K562 (cell line): Measurements from ENCODE around the gene PLXNA2. TPM values are rescaled to one million over a fixed set of nuclear protein-coding genes. Genes with fewer than 3 reads are reported as not detected.

Source experiments
- ATAC-seq: fragments of 200-7000 bp; cut with Tn5 transposase; 3 replicates; pipeline ENCODE4 v1.9.1; 2020; ENCODE audit warnings: moderate library complexity
- BruUV-seq: library from RNA; stranded (reverse); fragments of 400-500 nt; replicated peaks from 2 replicates; lab custom pipeline; 2021; lab: Mats Ljungman, UMichigan
- CTCF ChIA-PET: fragments of 300-600 bp; formaldehyde crosslinking; extraction: SDS; loops from one replicate; lab custom pipeline; 2021; ENCODE audit warnings: low intra/inter-chr PET ratio; lab: Yijun Ruan, JAX
- POLR2A ChIA-PET: fragments of 300-600, 350-650 bp; sonication (Branson Sonifier 250); formaldehyde crosslinking; extraction: SDS; loops from one replicate; lab custom pipeline; 2021; ENCODE audit warnings: antibody characterized with exemption, inconsistent platforms; lab: Yijun Ruan, JAX
- DNase-seq, 4 experiments: peaks; one replicate each; pipeline versions ENCODE4 v3.0.0 to v3.0.0-alpha.2; 2011 to 2018; ENCODE audit warnings: low spot score in 3 of 4, mixed read lengths in 3 of 4; ENCODE audit errors: extremely low read depth in 1 of 4
- FAIRE-seq: peaks from 2 replicates; lab custom pipeline; 2011; peaks lifted over from hg19 to GRCh38; lab: Jason Lieb, UNC
- H2AFZ ChIP-seq: 2 replicates; pipeline ENCODE4 v1.6.0; 2011; ENCODE audit warnings: low read depth, low read length, control low read depth, inconsistent platforms
- H3K27ac ChIP-seq: fragments of 200-600 bp; 3 replicates; pipeline ENCODE4 v1.8.0; 2011; ENCODE audit warnings: low read depth, mild to moderate bottlenecking, control low read depth, inconsistent platforms, low read length, moderate library complexity, mixed read lengths; ENCODE audit errors: extremely low read depth
- H3K27me3 ChIP-seq, 2 experiments: fragments of 300-600 bp in 1 of 2; 2 replicates in 1 of 2; 3 replicates in 1 of 2; pipeline versions ENCODE4 v1.6.0 to v1.8.0; 2011; ENCODE audit warnings: inconsistent platforms in 2 of 2, low read length in 2 of 2, mild to moderate bottlenecking in 1 of 2, mixed read lengths in 1 of 2, moderate library complexity in 1 of 2; ENCODE audit not compliant: control insufficient read depth in 2 of 2, insufficient read depth in 2 of 2
- H3K36me3 ChIP-seq: fragments of 300-600 bp; 3 replicates; pipeline ENCODE4 v1.8.0; 2011; ENCODE audit warnings: mild to moderate bottlenecking, low read length, inconsistent platforms; ENCODE audit not compliant: control insufficient read depth, insufficient read depth
- H3K4me1 ChIP-seq, 2 experiments: fragments of 200-600 bp in 1 of 2; replicated peaks in 1 of 2; 2 replicates in 1 of 2; 3 replicates in 1 of 2; pipeline versions ENCODE4 v1.5.1 to v1.8.0; 2011; ENCODE audit warnings: inconsistent platforms in 2 of 2, low read length in 2 of 2, mild to moderate bottlenecking in 1 of 2, mixed read lengths in 1 of 2, moderate library complexity in 1 of 2; ENCODE audit not compliant: control insufficient read depth in 2 of 2, insufficient read depth in 2 of 2
- H3K4me2 ChIP-seq: 2 replicates; pipeline ENCODE4 v1.6.1; 2011; ENCODE audit warnings: low read length, control low read depth, inconsistent platforms, mixed read lengths; ENCODE audit not compliant: insufficient read depth
- H3K4me3 ChIP-seq: fragments of 200-600 bp; sonication (generic), shearing (Covaris generic); 2 replicates; pipeline ENCODE4 v1.5.1; 2016; ENCODE audit warnings: control low read depth, inconsistent platforms
- H3K79me2 ChIP-seq: fragments of 200-600 bp; 3 replicates; pipeline ENCODE4 v1.8.0; 2011; ENCODE audit warnings: low read length, inconsistent platforms; ENCODE audit not compliant: control insufficient read depth, insufficient read depth
- H3K9ac ChIP-seq, 2 experiments: 2 replicates each; pipeline versions ENCODE4 v1.6.0 to v1.6.1; 2011; ENCODE audit warnings: low read depth in 2 of 2, low read length in 2 of 2, control low read depth in 1 of 2, inconsistent platforms in 1 of 2, mild to moderate bottlenecking in 1 of 2, mixed read lengths in 1 of 2; ENCODE audit not compliant: insufficient read depth in 1 of 2
- H3K9me1 ChIP-seq: one replicate; pipeline ENCODE4 v1.6.0; 2011; ENCODE audit warnings: inconsistent platforms, mild to moderate bottlenecking, low read length, moderate library complexity; ENCODE audit not compliant: control insufficient read depth, insufficient read depth
- H3K9me3 ChIP-seq: replicated peaks from 2 replicates; pipeline ENCODE4 v1.5.1; 2011; ENCODE audit warnings: low read depth, low read length, inconsistent platforms; ENCODE audit not compliant: control insufficient read depth, insufficient read depth
- H4K20me1 ChIP-seq: replicated peaks from 2 replicates; pipeline ENCODE4 v1.6.1; 2011; ENCODE audit warnings: low read length, inconsistent platforms, mixed read lengths; ENCODE audit not compliant: control insufficient read depth, insufficient read depth
- CREBBP ChIP-seq: IDR thresholded peaks from one replicate; pipeline ENCODE4 v1.6.1; 2012; ENCODE audit warnings: low read depth, mild to moderate bottlenecking, control low read depth, inconsistent platforms, low read length
- EHMT2 ChIP-seq: fragments of 450-650 bp; IDR thresholded peaks from 2 replicates; pipeline ENCODE4 v1.6.1; 2018; ENCODE audit warnings: antibody characterized with exemption
- LCOR ChIP-seq: sonication (generic); formaldehyde crosslinking; IDR thresholded peaks from 2 replicates; pipeline ENCODE4 v1.8.0; 2022; ENCODE audit warnings: mild to moderate bottlenecking, missing genetic modification reagents
- NFRKB ChIP-seq: fragments of 450-650 bp; IDR thresholded peaks from 2 replicates; pipeline ENCODE4 v1.6.1; 2016; ENCODE audit warnings: low read depth
- RNF2 ChIP-seq: sonication (generic); IDR thresholded peaks from 2 replicates; pipeline ENCODE4 v1.6.1; 2016
- STAG1 ChIP-seq: sonication (generic); formaldehyde crosslinking; IDR thresholded peaks from 2 replicates; pipeline ENCODE4 v1.5.0; 2020; ENCODE audit warnings: missing genetic modification reagents, borderline replicate concordance
- ZNF766 ChIP-seq: fragments of 200-800 bp; sonication (Bioruptor generic); conservative IDR thresholded peaks from 2 replicates; pipeline ENCODE4 v1.6.1; 2016; ENCODE audit warnings: missing genetic modification characterization, missing compliant biosample characterization
- WGBS: fragments of 100-300 bp; shearing (Covaris generic); methylation state at CpG from one replicate; pipeline ENCODE4 v1.1.6; 2016; ENCODE audit warnings: low coverage, mixed read lengths; ENCODE audit not compliant: insufficient coverage; ENCODE audit errors: missing lambda C conversion rate; 5-methylcytosine and 5-hydroxymethylcytosine counted together
- in situ Hi-C: fragments of 300-500 bp; cut with MboI; formaldehyde crosslinking; loops from 4 replicates; pipeline ENCODE4 v1.15.0; 2018; ENCODE audit warnings: inconsistent platforms, mixed read lengths
- intact Hi-C: fragments of 100-400 bp; cut with micrococcal nuclease; formaldehyde crosslinking; loops from 2 replicates; pipeline ENCODE4 v1.14.2; 2022
- polyA plus RNA-seq, 8 experiments: library from polyadenylated mRNA; depleted of rRNA in 4 of 8; stranded (reverse) in 5 of 8; unstranded in 3 of 8; fragments of >200 nt; fragmentation: Nextera tagmentation in 2 of 8; fragmentation: Illumina TruSeq in 1 of 8; extraction: Ambion mirVana in 2 of 8; extraction: Trizol in 1 of 8; gene quantifications; 2 replicates each; pipeline versions ENCODE4 v1.2.1 to v1.2.3, GENCODE V29; 2011 to 2014; ENCODE audit warnings: inconsistent platforms in 1 of 8, missing spikeins in 1 of 8
- total RNA-seq, 7 experiments: library from RNA; depleted of rRNA in 6 of 7; stranded (reverse); fragments of >200 nt in 6 of 7; fragmentation: Illumina TruSeq in 2 of 7; extraction: Trizol in 2 of 7; gene quantifications; 2 replicates each; pipeline versions ENCODE4 v1.2.1 to v1.2.3, GENCODE V29; 2011 to 2021; ENCODE audit warnings: low replicate concordance in 1 of 7
- TF ChIP-seq, protein P1 (sequence below): fragments of 250-450 bp; sonication (Bioruptor Pico); IDR thresholded peaks from 2 replicates; pipeline ENCODE4 v1.5.0; 2020; ENCODE audit warnings: mild to moderate bottlenecking, borderline replicate concordance

PLXNA2 gene
- total and polyA plus RNA-seq, 9 of the 15 experiments (the other 6 are each of a cell fraction or from before 2014, with no cell fraction given): 0.01 to 1.3 (median 0.32) TPM

- no peaks in the 10 kb centered on the region for H3K79me2 ChIP-seq
- H3K27ac ChIP-seq: no peak overlapping the region
- ChIA-PET CTCF (interaction anchor here (0.7 kb wide), 1 partner anchor 10 kb away, joined by 3 read pairs; no protein-coding TSS in a partner anchor), POLR2A (no interaction called here)
- no TSS peak for BruUV-seq
- no peak overlapping the region for H3K4me3 ChIP-seq
- intact Hi-C loops: loop anchor here (5.0 kb wide), 1 partner anchor 132 kb away; no protein-coding TSS in a partner anchor
- H3K4me2 ChIP-seq: no peak overlapping the region
- peaks cover 0 to 6% of the 10 kb centered on the region in 2 experiments; a peak in 3 of 5 replicates for H3K4me1 ChIP-seq
- no peak for DNase-seq
- no peak for FAIRE-seq
- H3K9ac ChIP-seq: no peak overlapping the region
- TF ChIP-seq, protein P1, sequence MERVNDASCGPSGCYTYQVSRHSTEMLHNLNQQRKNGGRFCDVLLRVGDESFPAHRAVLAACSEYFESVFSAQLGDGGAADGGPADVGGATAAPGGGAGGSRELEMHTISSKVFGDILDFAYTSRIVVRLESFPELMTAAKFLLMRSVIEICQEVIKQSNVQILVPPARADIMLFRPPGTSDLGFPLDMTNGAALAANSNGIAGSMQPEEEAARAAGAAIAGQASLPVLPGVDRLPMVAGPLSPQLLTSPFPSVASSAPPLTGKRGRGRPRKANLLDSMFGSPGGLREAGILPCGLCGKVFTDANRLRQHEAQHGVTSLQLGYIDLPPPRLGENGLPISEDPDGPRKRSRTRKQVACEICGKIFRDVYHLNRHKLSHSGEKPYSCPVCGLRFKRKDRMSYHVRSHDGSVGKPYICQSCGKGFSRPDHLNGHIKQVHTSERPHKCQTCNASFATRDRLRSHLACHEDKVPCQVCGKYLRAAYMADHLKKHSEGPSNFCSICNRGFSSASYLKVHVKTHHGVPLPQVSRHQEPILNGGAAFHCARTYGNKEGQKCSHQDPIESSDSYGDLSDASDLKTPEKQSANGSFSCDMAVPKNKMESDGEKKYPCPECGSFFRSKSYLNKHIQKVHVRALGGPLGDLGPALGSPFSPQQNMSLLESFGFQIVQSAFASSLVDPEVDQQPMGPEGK: no peak
- no peak for TF ChIP-seq CREBBP
- no peak for TF ChIP-seq EHMT2
- no peak for TF ChIP-seq STAG1
- no peak for TF ChIP-seq LCOR (CRISPR knock-in tag)
- TF ChIP-seq RNF2: no peak
- TF ChIP-seq NFRKB: no peak
- no peak for TF ChIP-seq ZNF766
- H3K9me1 ChIP-seq: no peaks in the 10 kb centered on the region
- ATAC-seq: no peak
- 1% methylated on average over 5 of the region's 5 CpGs for WGBS
- no peak overlapping the region for H2AFZ ChIP-seq
- H4K20me1 ChIP-seq: no peaks in the 10 kb centered on the region; the same call in 1 of the 2 replicates
- no peaks in the 10 kb centered on the region for H3K9me3 ChIP-seq
- no peaks in the 10 kb centered on the region for H3K36me3 ChIP-seq
- peaks cover 34 to 52% of the 10 kb centered on the region in 2 experiments for H3K27me3 ChIP-seq
- in situ Hi-C loops: loop anchor here (5.0 kb wide), 2 partner anchors 127 to 227 kb away; no protein-coding TSS in a partner anchor
Measured at GRCh38 chr1:208248991-208249696, 5.0 kb upstream of the PLXNA2 start.
